HK-2 (cell line): Measurements from ENCODE around the gene ITK.
"Not testable (repeated sequence)": the region's sequence is repeated elsewhere in the genome, so short reads cannot be mapped to it uniquely, and the experiment has no call there.

Experiments
- DNase-seq: peaks from one replicate; pipeline ENCODE4 v3.0.0-alpha.2; 2018; ENCODE audit not compliant: unreplicated experiment

Gene ITK

DNA sequence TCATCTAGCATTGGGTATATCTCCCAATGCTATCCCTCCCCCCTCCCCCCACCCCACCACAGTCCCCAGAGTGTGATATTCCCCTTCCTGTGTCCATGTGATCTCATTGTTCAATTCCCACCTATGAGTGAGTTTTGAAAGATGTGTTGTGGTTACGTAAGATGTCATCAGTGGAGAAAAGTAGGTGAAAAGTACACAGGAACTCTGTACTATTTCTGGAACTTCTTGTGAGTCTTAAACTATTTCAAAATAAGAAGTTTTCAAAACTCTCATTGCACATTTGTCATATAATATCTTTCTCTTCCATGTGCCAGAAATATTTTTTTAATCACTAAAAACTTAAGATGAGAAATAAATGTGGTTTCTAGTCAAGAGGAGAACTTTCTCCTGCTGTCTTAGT is 30.0 kb downstream of the ITK start:
- DNase-seq = not testable (repeated sequence)

DNA sequence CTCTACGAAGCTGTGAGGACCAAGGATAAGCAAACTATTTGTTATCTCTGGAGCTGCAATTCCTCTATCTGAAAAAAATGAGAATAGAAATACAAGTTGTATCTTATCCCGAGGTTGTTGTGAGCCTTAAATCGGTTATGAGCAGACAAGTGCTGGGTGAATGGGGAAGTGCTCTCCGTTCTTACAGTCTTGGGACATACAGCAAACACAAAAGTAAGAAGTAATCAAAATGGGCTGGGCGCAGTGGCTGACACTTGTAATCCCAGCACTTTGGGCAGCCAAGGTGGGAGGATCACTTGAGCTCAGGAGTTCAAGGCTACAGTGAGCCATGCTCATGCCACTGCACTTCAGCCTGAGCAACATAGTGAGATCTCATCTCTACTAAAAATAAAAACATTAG is 31.7 kb downstream of the ITK start:
- DNase-seq = no peak

DNA sequence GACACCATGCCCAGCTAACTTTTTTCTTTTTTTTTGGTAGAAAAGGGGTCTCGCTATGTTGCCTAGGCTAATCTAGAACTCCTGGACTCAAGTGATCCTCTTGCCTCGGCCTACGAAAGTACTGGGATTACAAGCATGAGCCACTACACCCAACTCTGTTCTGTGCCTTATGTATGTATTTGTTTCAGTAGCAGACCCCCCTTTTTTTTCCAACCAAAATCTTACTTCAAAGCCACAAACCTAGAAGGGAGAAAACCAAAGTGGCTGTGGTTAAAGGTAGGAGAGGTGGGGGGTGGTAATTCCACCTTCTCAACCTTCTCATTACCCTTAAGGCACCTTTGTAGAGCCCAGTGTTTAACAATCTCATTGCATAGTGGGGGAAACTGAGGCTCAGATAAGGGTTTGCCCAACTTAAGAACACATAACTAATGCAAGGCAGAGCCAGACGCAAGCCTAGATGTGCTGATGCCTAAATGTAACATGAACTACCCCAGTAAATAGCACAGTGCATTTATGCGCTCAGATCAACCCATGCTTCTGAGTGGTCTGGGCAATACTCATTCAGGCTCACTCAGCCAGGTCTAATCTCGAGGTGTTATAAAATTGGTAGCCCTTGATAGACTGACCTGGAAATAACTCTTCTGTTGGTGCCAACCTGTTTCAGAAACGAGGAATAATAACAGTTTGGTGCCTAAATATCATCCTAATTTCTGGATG is 33.0 kb downstream of the ITK start:
- DNase-seq = no peak

DNA sequence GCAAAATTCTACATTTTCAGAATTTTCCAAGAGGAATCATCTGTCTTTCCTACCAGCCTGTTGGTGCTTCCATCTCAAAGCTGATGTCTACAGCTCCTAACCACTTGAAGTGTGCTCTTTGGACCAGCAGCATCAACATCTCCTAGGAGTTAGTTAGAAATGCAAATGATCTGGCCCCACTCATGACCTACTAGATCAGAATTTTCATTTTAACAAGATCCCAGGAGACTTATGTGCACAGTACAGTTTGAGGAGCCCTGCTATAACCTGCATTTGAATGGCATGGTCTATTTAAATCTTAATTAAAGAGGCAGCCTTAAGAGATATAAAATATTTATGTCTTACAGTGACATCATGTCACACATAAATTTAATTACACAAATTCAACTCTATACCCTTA is 33.8 kb downstream of the ITK start:
- DNase-seq = no peak

DNA sequence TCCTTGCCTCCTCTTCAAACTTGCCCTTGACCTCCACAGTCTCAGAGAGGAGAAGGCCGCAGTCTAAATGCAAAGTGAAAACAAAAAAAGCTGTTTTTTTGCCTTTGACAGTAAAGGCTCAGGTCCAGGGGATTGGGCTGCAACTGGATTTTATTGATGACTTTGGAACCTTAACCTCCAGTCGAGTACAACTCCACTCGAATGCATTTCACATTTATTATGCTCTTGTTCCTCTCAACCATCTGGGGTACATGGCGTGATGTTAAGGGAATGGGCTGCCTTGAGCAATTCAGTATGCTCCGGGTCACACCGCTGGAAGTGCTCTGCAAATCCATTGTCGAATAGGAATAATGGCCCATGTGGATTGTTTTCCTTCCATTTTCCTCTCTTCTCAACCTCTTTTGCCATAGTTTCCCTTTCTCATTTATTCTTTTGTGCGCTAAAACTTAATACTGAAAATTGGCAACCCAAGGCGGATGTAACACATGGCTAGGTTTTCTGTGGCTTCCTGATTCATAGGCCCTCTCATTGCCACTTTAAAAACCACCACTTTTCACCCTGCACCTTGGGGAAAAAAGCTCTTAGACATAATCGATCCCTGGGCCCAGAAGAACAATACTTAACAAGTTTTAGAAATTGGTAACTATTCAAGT is 34.3 kb downstream of the ITK start:
- no peak for DNase-seq

DNA sequence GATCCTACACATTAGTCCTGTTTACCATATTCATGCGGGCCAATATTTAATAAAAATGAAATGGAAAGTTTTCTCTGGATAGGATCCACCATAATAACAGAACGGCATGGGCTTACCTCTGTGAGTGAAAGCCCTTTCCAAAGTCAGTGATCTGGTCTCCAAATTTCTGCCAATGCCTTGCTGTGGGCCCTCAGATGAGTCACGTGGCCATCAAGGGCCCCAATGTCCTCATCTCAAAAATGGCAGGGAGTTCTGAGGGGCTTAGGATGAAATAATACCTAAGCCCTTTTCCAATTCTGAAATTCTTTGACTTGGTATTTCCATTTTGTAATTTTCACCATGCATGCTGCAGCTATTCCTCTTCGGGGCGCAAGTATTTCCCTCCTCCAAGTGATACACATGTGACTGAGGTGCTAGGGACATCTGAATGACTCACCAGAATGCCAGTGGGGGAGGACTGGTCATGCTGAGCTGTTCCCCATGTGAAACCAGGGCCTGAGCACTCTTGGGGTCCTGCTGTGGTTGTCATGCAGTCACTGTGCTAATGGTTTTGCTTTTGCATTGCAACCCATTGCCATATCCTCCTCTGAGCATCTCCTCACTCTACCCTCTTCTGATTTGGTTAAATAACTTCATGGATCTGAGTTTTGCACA is 35.0 kb downstream of the ITK start:
- DNase-seq = no peak

DNA sequence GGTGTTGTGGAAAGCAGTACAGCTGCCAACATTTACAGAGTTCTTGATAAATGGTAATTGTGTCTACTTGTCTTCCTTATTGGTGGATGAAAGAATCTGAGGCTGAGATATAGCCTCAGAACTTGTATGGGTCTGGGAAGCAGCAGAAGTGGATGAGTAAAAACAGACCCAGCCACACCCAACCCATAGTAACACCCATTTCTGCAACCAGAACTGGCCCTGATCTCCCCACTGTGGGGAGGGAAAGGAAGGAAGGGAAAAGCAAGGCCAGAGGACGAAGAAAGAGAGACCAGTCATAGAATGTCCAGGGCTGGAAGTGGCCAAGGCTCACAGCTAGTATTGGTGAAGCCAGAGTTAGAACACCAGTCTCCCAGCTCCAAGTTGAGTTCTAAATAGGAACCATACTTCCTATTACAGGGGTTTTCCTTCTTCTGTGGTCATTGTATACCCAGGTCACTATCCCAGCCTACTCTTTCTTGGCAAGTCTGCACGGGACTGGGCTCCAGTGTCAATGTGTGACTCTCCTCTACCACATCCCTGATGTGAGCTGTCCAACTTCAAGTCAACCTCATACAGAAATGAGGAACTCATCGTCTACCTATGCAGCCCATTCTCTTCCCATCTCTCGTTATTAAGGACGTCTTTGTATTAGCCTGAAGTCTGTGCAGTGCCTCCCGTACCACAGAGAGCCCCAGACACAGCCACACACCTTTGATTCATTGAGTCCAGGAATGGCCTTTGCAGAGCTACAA is 35.9 kb downstream of the ITK start:
- no peak for DNase-seq

DNA sequence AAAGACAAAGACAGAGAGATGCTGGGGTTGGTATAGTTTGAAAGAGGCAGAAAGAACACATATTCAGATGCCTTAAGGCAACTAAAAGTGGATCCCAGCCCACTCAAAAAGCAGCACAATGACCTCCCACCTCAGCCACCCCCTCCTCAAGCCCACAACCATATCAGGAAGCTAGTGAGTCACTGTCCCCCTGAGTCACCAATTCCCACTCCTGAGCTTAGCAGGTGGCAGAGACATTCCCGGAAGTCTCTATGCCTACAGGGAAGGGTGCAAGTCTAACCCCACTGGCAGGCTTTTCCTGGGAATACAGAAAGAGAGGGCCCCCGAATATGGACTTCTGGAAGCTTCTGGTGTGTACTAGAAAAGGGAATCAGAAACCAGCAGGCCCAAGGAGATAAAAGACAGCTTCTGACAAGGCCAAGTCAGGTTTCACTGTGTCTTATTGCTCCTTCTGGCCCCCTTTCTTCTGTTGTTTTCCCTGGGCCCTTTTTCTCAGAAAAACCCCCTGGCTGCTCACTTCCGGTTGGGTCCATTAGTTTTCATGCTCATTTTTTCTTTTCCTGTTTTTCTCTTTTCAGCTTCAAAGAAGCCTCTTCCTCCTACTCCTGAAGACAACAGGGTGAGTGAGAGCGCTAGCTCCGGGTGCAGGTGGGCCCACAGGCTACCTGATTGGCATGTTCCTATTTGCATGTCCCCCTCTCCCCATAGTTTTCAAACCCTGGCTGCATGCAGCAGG is 36.8 kb downstream of the ITK start:
- DNase-seq = no peak

DNA sequence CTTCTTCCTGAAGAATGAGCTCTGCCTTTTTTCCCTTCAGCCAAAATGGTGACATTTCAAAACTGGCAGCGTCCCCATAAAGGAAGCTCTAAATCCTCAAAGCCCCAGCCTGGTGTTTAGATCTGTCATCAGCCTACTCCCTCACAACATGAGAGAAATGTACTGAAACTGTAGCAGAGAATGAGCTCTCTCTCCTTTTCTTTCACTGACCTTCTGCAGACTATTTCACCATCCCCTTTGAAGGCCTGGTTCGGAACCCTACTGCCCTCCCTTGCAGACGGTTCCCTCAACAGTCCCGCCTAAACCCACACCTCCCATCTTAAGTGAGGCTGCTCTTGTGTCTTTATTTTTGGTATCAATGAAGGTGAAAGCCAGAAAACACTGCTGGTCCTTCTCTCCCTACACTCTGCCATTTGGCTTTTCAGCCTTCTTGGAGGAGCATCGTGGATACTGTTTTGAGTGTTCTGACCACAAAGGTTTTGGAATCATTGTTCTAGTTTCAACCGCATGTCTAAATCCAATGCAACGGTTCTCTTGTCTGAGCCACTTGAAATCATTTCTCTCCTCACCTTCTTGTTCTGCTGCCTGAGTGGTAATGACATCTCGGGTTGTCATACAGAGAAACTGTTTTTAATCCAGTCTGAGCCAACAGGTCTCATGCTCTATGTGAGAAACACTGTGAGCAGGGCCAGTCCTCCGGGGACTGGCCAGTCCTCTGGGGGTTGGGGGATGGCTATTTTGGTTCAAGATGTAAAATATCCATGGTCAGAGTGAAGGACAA is 39.0 kb downstream of the ITK start:
- no peak for DNase-seq

DNA sequence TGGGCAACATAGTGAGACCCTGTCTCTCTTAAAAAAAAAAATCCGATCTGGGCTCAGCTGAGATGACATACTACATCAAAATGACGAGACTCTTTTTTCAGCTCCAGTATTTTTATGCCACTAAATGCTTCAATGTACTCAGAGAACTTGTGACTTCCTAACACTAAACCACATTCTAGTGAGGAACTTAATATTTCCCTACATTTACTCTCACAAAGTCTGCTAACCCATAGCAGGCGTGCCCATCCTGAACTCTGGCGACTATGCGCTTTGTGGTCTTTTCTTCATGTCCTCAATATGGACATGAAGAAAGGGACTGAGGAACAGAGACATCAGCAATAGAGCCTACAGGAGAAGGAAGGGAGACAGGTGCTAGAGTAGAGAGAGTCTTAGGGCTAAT is 41.3 kb downstream of the ITK start:
- no peak for DNase-seq

DNA sequence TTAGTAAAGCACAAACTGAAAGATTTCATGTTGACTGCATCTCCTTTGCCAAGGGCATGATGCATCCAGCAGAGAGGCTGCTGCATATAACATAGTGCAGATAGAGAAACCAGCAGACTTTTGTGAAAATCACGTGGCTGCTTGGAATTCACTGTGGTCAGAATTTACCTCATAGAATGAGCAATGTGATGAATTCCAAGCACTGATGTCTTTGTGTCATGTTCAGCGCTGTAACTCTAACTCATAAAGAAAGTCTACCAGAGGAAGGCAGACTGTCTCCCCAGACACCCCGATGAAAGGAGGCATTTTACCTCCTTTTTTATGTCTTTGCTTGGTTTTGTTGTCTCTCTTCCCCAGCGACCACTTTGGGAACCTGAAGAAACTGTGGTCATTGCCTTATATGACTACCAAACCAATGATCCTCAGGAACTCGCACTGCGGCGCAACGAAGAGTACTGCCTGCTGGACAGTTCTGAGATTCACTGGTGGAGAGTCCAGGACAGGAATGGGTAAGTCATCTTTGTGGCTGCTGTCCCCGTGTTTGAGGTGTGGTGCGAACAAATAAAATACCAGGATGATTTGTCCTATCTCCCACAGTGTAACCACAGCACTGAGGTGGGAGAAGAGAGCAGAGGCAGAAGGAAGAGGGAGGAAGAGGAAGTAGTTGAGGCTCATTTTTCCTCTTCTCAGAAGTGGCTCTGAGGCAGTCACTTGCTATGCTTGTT is 42.0 kb downstream of the ITK start:
- peak; percentile 36 for DNase-seq

DNA sequence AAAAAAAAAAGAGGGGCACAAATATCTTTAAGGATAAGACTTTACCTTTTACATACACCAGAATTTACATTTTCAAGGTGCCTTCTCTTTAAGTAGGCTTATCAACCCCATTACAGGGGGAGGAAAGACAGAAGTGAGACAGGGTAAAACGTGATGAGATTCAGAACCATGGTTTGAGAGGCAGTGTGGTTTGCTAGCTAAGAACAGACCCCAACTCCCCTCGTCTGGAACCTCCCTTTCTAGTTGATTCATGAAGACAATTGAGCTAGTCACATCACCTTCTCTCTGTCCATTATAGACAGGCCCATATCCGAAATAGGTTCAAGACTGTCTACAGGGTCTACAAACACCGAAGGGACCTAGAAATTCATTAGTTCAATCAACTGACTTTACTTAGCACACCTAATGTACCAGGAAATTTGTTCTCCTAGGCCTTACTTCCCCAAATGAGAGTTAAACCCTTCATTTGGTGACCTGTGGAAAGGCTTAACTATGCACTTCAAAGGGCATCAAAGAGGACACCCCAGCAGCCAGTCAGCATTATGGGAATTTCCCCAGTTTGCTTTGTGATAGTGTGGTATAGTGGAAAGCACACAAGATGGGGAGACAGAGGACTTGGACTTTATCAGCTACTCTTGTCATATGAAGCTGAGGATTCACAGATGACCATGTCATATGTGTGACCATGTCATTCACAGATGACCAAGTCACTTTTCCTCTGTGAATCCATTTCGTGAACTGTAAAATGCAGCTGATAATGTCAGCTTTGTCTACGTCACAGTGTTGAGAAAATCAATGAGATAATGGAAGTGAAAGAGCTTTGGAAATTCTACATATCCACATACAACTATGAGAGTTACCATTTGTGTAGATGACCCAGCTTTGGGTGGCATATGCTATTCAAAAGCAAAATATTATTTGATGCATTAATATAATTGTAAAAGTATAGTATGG is 45.1 kb downstream of the ITK start:
- no peak for DNase-seq

DNA sequence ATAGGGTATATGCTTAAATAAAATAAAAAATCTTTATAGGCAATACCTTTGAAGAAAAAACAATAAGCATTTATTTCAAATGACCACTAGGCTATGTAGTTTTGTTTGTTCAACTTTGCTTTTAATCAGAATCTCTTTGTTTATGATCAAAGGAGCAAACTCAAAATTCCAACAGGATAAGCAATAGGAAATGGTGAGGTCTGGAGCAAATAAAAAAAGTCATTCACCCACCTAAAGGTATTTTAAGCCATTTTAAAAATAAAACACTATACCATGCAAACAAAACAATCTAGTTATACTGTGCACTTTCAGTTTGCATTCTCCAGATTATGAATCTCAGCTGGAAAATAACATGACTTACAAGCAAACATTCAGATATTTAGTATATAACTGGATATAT is 50.0 kb downstream of the ITK start:
- no peak for DNase-seq

DNA sequence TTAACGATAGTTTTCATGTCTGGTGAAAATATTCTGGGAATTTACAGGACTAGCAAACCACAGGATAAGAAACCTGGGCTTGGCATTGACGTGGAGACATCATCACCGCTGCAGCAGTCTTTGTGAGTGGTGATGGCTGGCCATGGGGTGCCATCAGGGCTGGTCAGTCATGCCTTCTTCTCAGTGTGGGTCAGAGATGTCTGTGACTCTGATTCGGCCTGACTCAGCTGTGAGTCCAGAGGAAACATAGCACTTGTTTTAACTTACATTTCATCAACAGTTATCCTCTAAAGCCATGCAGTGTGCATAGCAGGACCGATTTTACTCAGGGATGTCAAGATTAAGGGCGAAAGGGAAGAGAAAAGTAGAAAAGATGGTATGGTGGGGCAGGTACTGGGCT is 52.1 kb downstream of the ITK start:
- DNase-seq = no peak

DNA sequence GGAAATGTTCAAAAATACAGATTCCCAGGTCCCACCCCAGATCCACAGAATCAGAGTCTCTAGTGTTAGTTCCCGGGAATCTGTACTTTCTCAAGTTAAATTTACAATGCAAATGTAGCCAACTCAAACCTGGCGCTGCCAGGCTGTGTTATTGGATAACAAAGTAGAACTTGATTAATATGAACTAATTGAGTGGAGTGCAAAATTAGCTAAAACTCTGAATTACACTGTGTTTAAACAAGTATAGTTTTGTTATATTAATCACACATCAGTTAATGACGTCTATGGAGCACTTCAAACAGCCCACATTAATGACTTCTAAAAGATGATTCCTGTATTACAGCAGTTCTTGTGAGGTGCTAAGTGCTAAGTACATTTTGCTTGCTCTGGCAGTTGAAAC is 52.9 kb downstream of the ITK start:
- DNase-seq = no peak

DNA sequence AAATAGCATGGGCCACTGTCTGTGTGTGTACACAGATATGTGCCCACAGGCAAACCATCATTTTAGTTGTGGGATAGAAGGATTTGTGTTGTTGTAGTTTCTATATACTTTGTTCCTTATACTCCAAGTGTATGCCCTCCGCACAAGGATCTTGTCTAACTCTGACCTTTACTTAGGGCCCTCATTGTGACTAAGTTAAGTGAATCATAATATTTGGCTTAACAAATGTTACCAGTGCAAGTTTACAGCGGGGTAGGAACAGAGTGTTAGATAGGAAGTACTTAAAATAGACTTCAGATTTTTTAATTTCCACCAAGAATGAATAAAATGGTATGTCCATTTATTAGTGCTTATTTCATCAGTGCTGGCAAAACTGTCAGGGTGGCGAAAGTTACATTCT is 55.8 kb downstream of the ITK start:
- no peak for DNase-seq

DNA sequence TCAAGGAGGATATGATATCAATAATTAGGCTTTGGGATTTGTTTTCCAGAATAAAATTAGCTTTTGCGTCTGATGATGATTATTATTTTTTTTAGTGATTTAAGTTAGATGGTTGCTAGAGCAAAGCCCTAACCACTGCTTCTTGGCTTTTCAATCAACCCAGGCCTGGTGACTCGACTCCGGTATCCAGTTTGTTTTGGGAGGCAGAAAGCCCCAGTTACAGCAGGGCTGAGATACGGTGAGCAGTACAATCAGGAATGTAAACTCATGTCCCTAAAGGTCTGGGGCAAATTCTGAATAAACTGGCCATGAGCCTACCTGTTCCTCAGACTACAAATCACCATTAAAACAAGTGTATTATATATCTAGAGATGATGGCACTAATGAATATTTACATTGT is 60.8 kb downstream of the ITK start:
- no peak for DNase-seq

DNA sequence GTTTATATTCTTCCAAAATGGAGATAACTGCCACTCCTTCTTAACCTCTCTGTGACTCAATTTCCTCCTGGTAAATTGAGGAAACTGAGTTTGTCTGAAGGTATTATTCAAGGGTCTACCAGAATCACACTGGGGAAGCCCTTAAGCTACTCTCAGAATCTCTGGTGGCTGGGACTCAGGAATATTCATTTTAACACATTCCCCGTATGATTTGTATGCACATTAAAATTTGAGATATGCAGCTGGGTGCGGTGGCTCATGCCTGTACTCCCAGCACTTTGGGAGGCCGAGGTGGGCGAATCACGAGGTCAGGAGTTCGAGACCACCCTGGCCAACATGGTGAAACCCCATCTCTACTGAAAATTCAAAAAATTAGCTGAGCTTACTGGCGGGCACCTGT is 64.1 kb downstream of the ITK start:
- DNase-seq = not testable (repeated sequence)

DNA sequence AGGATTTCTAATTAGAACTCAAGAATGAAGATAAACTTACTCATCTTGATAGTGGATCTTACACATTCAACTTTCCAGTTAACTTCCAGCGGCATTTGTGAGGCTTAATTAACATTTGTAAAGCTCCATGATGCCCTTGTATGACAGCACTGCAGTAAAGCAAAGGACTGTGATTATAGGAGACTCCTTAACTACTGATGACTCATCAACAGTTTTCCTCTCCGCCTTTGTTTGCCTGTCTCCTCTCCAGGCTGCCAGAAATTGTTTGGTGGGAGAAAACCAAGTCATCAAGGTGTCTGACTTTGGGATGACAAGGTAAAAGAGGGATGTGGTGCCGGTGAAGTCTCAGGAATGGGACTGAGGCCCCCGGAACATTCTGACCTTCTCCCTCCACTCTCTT is 64.8 kb downstream of the ITK start:
- no peak for DNase-seq
